T-helper 22 cell (primary cell): ENCODE results near the gene IMMT.
"Not testable (repeated sequence)": the region's sequence is repeated elsewhere in the genome, so short reads cannot be mapped to it uniquely, and the experiment has no call there.

ENCODE experiments used
- DNase-seq: peaks from one replicate; pipeline ENCODE4 v3.0.0-alpha.2; 2020; ENCODE audit warnings: low read depth

The IMMT gene

DNA sequence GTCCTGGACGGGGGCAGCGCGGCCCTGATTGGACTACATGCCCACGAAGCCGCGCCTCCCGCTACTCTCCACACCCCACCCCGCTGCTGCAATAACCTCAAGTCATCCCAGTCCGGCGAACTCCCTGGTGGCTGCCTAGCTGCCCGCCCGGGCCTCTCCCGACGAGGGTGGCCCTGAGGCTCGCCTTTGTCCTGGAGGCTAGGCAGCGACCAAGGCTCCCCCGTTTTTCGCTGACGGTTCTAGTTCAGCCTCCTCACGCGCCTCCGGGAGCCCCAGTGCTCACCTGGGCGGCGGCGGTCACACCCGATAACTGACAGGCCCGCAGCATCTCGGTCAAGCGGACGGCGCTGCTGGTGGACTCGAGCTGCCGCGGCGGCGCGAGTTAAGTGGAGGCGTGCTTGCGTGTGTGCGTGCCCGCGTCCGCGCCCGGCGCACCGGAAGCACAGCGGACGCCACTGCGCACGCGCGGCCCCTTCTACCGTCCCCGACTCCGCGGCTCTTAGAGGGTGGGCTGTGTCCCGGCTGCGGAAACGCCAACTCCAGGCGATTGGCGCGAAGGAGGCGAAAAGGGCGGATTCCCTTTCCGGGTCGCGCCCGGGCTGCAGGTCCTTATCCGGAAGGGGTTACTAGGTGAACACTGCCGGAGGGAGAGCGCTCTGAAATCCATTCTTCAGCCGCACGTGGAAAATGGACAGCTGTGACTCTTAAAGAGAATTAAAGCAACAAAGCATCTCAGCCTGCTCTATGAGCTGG is at the start of gene IMMT:
Gene IMMT (minus strand): TSS at position 408 of the 753 bp plus-strand sequence. CDS start 80 bp downstream, at position 328.
- DNase-seq: peak; percentile 87

DNA sequence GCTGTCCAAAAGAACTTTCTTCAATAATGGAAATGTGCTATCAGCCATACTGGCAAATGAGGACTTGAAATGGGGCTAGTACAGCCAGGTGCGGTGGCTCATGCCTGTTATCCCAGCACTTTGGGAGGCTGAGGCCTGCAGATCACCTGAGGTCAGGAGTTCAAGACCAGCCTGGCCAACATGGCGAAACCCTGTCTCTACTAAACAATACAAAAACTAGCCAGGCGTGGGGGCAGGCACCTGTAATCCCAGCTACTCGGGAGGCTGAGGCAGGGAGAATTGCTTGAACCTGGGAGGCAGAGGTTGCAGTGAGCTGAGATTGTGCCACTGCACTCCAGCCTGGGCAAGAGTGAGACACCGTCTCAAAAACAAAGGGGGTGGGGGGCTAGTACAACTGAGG is 49.5 kb upstream of the IMMT start:
- not testable (repeated sequence) for DNase-seq

DNA sequence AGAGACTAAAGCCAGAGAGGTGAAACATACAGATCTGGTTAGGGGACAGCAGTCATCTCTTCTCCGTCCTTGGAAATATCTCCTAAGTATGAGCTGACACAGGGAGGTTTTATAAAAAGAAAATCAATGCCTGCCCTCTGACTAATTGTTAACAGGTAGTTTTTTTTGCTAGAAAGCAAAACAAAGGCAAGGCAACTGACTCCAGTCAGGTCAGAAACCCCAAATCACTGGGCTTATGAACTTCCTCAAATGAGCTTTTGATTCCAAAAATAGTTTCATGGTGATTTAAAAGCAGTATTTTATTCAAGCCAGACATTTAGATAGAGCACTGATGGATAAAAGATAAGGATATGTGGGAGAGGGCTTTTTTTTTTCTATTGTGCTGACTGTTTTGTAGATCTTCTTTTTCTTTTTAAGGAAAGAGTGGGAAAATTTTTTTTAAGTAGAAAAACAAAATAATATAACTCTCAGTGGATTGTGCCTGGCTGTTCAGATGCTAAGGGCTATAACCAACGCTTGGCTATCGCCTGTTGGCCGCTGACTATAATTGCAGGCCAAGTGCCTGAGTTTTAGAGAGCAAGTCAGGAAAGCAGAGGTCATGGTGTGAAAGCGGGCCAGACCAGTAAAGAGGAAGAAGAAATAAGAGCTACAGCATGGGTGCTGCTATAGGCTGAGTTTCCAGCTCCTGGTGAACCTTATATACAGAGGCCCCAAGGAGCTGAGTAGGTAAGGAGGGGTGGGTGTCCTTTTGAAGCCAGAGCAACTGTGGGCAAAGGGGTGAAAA is 48.9 kb upstream of the IMMT start:
- no peak for DNase-seq

DNA sequence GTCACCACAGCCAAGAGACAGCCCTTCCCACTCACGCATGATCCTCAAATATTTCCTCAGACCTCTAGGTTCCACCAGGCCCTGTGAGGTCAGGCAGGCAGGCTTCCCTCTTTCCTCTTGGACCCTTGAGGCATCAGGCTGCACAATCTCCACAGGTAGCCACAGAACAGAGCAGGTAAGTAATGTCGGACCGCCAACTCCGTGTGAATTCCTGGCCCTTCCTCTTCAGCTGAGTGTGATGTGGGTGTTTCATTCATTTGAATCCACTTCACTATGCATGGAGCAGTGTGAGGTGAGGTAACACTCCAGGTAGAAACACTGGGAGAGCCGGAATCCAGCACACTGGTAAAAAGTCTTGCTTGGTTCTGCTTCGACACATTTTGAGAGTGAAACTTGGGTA is 48.0 kb upstream of the IMMT start:
- DNase-seq: no peak

DNA sequence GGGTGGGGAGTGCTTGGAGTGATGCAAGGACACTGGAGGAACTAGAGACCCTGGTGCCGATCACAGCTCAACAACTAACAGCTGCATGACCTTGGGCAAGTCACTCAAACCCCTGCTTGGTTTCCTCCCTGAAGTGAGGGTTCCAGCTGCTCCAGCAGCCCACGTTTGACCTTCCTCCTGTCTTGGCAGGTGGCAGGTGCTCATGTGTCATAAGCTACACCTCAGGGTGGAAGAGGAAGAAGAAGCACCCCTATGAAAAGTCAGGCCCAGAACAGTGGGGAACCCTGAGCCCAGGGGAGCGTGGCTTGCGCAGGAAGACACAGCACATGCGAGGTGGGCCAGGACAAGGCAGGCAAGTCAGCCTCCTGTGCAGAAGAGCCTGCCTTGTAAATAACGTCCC is 46.3 kb upstream of the IMMT start:
- DNase-seq: no peak

DNA sequence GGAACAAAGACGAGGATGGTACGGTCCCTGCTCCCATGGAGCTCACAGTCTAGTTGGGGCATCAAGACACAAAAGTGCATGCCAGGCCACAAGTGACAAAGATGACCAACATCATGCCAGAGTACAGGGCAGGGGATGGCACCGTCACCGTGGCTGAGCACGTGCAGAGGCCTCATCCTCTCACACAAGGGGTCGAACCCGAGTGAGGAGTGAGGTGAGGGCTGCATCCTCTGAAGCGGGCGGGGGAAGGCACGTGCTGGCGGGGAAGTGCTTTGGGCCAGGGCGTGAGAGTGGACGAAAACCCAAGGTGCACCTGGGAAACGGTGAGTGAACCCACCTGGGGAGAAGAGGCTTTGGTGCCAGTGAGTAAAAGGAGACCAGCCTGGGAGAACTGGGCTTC is 45.0 kb upstream of the IMMT start:
- no peak for DNase-seq

DNA sequence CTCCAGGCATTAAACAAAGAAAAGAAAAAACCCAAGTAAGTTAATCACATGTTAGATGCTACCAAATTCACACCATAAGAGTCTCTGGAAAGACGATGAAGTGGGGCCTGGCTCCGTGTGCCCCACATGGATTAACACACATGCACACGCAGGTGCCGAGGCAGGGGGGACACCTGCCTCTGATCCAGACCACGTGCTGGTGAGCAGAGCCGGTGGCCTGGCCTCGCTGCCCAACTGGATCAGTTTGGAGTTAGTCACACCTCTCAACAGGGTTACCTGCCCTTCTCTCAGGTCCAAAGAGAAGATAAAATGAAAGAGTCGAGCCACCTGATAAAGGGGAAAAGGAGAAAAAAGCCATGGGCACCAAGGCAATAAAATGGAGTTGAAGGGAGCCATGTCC is 44.5 kb upstream of the IMMT start:
- DNase-seq: no peak

DNA sequence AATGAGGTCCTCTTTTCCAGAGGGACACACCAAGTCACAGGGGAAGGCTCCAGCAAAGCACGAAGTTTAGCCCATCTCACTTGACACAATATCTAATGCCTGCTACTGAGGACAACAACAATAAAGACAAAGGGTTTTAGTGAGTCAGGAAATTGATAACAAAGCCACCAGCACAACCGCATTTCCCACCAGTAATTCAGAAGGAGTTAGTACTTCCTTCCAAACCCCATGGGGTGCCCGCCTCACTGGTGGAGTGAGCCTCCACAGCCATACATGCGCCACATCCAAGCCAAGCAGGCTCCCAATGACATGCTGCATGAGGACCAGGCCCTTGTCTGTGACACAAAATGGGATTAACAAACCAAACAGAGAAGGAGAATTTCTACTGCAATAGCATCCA is 44.1 kb upstream of the IMMT start:
- DNase-seq: no peak

DNA sequence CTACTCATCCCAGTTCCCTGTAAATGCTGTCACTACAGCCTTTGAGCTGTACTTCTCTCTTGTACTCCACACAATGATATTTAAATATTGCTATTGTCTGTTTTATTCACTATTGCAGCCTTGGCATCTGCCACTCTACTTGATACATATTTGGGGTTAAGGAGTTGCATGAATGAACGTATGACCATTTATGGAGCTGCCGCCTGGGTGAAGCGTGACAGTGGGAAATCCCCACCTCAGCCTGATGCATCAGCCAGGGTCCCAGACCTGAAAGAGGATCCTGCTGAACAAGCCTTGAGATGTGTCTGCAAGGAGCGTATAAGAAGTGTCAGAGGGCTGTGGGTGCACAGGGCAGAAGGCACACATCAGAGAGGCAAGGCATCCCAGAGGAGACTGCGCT is 43.1 kb upstream of the IMMT start:
- no peak for DNase-seq

DNA sequence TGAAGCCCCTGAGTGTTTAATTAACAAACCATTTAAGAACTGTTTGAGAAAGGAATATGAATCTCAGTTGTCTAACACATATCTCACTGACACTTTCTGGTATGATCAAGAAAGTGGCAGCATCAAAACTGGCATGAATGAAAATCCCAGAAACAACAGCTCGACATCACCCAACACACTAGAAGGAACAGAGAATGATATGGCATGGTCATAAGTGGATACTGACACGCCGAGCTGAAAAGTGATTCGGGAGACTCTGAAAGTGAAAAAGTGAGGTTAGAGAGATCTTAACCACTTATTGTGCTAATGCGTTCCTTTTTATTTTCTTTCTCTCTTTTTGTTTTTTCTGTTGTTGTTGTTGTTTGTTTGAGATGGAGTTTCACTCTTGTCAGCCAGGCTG is 41.9 kb upstream of the IMMT start:
- DNase-seq: no peak

DNA sequence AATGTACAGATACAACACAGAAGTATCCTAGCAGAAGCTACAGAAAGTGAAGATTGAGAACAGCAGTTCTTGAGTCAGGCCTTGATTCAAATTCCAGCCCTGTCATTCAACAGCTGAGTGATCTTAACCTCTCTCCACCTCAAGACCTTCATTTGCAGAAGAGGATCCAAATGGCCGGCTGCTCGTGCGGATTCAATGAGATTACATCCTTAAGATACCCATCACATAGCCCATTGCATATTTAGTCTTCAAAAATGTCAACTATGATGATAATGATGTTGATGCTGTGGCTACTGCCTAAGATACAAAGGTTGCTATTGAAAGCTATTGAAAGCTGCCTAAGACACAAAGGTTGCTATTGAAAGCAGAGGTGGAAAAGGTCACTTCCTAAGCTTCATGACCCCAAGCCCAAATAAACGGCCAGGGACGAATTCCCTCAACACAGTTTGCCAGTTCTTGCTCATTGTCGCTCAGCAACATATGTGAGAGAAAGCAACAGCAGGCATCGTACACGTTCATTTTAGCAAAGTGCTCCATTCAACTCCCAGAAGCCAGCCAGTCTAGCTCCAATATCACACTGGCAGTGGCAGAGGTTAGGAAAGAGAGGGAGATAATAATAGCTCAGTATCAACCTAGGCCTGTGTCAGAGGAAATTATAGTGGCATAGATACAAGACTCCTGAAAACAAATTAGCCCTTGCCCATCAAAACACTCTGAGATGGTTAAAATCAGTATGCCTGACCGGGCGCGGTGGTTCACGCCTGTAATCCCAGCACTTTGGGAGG is 40.1 kb upstream of the IMMT start:
- DNase-seq: no peak

DNA sequence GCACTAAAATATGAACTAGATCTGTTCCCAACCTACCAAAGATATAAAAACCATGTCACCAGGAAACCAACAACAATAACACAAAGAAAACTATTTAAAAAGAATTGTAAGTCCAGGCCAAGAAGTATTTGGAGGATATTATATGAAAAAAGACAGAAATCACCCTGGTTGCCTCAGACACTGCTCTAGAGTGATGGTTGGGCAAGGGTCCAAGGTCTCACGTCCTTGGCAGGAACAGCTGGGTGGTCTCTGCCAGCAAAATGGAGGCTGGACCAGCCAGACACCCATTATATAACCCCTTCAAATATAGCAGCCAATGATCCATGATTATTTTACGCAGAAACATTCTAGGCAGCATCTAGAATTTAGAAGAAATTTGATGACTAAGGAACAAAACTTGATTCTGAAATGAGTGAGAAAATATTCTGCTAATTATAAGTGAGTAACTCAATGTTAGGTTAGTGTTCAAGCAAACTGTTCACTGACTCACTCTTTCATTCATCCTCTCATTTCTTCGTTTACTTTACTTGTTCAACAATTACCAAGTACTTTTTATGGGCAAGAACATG is 39.4 kb upstream of the IMMT start:
- DNase-seq: no peak

DNA sequence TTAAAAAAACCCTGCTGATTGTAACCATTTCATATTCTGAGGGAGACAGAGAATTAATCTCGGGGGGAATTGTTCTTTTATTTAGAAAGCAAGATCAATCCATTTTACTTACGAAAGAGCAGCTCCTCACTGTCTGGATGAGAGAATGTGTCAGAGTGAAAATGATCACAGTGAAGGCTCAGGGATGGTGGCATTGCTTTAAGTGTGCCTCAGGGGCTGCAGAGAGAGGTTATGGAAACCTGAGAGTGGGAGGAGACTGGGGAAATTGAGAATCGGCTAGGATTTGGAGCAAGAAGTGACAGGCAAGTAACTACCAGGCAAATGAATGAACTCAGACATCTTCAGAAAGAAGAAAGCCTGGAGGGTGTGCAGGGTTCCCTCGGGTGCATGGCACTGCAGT is 38.2 kb upstream of the IMMT start:
- DNase-seq: no peak

DNA sequence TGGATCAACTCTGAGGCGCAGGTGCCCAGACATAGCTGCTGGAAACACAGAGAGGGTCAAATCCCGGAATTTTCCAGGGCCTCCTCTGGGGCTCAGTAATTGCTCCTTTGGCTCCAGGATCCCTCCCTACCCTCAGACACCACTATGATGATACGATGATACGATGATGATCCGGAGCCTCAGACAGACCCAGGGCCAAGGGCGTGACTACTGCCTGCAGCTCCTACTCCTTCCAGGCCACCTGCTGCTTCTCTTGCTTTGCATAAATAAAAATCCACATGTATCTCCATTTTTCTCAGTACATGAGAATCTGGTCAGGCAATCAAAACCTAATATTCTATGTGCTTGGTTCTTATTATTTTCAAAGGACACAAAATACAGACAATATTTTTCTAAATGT is 37.6 kb upstream of the IMMT start:
- DNase-seq: no peak

DNA sequence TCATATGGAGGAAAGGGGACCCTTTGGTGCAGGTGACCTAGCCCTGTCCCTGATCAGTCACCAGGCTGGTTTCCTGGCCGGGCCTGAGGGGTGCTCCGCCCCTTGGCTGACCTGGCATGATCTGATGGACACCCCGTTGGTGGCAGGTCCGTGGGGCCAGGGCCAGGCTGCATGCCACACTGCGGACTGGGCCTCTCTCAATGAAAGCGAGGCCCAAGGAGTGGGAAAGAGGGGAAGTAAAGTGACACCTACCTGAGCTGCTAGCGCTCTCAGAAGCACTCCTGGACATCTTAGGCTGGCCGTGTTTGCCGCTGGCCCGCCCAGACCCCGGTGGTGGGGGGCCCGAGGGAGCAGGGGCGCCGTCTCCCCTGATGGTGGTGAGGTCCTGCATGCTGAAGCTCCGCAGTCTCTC is 37.1 kb upstream of the IMMT start:
- no peak for DNase-seq

DNA sequence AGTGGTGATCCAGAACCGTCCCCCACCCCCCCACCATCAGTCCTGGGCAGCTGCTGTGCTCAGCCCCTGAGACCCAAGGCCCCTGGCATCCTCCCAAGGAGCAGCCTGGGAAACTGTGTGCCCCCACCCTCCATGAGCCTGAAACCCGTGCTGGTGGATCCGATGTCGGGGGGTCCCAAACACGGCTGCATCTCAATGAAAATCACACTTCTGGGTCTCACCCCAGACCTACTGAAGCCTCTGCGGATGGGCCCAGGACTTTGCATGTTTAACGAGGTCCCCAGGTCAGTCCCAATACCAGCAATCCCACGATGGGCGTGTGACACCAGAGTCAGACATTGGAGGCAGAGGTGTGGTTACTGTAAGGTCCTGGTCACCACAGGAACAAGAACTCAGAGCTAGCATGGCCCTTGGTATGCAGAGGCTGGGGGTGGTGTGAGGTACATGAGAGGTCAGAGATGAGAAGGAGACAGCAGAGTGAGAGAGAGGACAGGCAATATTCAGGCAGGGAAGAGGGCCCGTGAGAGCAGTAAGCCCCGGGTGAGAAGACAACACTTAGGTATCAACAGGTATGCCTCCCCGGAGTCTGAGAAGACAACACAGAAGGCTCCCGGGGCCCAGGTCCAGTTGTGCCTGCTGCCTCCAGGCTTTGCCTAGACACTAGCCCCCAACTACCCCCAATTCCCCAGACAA is 36.6 kb upstream of the IMMT start:
- DNase-seq: no peak

DNA sequence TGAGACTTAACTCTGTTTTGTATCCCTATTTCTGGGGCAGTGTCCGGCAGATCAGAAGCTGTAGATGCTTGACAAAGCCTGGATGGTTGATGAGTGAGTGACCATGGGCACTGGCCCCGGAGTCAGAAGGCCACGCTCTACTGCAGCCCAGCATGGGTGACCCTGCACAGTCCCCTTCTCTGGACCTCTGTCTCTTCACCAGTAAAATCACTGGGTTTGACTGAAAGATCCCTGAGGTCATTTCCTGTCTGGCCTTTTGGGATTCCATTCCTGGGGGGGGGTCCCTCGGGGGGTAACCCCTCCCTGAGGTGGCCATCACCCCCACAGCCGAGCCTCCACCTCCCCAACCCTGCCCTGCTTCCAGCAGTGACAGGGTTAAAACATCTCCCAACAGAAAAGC is 35.7 kb upstream of the IMMT start:
- DNase-seq: no peak

DNA sequence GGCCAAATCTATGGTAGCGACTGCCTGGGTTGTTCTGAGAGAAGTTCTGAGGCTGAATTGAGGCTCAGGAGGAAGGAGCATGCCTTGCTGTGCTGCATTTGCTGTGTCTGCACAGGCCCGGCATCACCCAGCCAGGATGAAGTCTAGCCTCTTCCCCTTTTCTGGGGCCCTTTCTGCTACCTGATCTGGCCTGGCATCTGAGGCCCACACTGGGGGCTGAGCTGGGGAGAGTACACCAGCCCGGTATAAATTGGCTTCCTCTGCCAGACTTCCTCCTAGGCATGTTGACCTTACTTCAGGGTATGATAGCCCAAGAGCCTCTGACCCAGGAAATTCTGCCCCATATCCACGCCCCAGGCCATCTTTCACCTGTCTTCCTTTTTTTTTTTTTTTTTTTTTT is 34.0 kb upstream of the IMMT start:
- DNase-seq: no peak

DNA sequence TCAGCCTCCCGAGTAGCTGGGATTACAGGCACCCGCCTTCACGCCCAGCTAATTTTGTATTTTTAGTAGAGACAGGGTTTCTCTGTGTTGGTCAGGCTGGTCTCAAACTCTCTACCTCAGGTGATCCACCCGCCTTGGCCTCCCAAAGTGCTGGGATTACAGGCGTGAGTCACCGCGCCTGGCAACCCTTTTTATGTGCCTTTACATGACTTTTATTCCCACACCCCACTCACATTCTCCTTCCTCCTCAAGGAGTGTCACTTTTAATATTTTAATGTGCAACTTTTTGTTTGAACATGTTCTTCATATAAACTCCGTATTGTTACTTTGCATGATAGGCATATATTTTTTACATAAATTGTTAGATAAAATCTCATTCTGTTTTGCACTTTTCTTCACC is 33.3 kb upstream of the IMMT start:
- DNase-seq: not testable (repeated sequence)

DNA sequence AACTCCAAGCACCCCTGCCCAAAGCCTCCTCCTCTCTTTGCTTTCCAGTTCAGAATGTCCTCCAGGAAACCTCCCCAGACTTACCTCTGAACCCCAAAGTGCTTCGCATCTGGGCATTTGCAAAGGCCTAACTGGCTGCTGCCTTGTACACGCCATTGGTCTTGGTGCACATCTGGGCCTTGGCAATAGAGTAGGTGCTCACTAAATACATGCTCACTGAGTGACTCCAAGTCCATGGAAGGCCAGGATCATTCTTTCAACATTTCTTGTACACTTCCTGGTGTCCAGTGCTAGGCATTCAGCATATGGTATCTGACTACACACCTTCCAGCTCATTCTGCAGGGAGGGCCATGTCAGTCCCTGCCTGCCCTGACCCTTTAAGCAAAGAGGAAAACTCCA is 32.4 kb upstream of the IMMT start:
- DNase-seq: no peak

DNA sequence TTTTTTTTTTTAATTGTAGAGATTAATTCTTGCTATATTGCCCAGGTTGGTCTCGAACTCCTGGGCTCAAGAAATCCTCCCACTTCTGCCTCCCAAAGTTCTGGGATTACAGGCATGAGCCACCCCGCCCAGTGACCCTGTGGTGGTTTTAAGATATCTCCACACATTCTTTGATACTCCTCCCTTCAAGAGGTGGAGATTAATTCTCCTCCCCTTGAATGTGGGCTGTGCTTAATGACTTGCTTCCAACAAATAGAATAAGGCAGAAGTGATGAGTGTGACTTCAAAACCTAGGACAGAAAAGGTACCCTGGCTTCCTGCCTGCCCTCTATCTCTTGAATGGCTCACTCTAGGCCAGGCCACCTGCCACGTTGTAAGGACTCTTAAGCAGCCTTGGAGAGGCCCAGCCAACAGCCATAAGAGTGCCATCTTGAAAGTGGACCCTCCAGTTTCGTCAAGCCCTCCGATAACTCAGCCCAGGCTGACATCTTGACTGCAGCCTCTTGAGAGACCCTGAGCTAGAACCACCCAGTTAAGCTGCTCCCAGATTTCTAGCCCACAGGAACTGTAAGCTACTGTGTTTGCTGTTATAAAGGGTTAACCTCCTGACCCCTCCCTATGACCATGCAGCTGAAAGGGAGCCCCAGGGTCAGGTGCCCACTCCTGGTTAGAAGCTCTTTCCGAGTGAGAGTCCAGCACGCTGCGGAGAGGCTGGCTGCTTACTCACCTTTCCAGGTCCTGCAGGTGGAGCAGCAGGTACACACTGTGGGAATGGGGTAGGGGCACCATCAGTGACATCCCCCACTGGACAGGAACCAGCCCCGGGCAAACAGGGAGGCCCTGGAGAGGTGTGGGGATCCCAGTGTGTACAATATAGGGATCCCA is 31.6 kb upstream of the IMMT start:
- no peak for DNase-seq
